GM23338 (cell line): ENCODE data around the gene ADA. TPM values are rescaled to one million over a fixed set of nuclear protein-coding genes. Genes with fewer than 3 reads are reported as not detected.

ENCODE experiments used
- ATAC-seq: fragments of 200-7000 bp; cut with Tn5 transposase; 3 replicates; pipeline ENCODE4 v1.9.1; 2020
- DNase-seq: peaks from one replicate; pipeline ENCODE4 v3.0.0-alpha.2; 2015; ENCODE audit warnings: low spot score
- H2AFZ ChIP-seq: fragments of 200-600 bp; sonication (generic); 2 replicates; pipeline ENCODE4 v1.8.0; 2016; ENCODE audit warnings: antibody characterized with exemption, mild to moderate bottlenecking, moderate library complexity
- H3F3A ChIP-seq: fragments of 200-600 bp; sonication (generic); replicated peaks from 2 replicates; pipeline ENCODE4 v1.8.0; 2017; ENCODE audit warnings: antibody characterized with exemption, mixed run types, low read depth
- H3K27ac ChIP-seq: fragments of 200-600 bp; sonication (generic); 2 replicates; pipeline ENCODE4 v1.6.1; 2016; ENCODE audit warnings: low read depth
- H3K27me3 ChIP-seq: fragments of 200-600 bp; sonication (generic); 2 replicates; pipeline ENCODE4 v1.8.0; 2016; ENCODE audit warnings: mild to moderate bottlenecking, mixed run types, moderate library complexity; ENCODE audit not compliant: insufficient read depth
- H3K36me3 ChIP-seq: fragments of 200-600 bp; sonication (generic); 2 replicates; pipeline ENCODE4 v1.8.0; 2016; ENCODE audit warnings: mild to moderate bottlenecking; ENCODE audit not compliant: insufficient read depth
- H3K4me1 ChIP-seq: fragments of 200-600 bp; sonication (generic); 2 replicates; pipeline ENCODE4 v1.8.0; 2016; ENCODE audit warnings: mild to moderate bottlenecking, moderate library complexity; ENCODE audit not compliant: insufficient read depth
- H3K4me2 ChIP-seq: fragments of 200-600 bp; sonication (generic); 2 replicates; pipeline ENCODE4 v1.7.1; 2017; ENCODE audit warnings: mixed run types
- H3K4me3 ChIP-seq: fragments of 200-600 bp; sonication (generic); 2 replicates; pipeline ENCODE4 v1.6.1; 2016; ENCODE audit warnings: mixed run types
- H3K79me2 ChIP-seq: fragments of 200-600 bp; sonication (generic); replicated peaks from 2 replicates; pipeline ENCODE4 v1.8.0; 2017; ENCODE audit warnings: mild to moderate bottlenecking; ENCODE audit not compliant: insufficient read depth
- H3K9me2 ChIP-seq: fragments of 200-600 bp; sonication (generic); 2 replicates; pipeline ENCODE4 v1.8.0; 2017; ENCODE audit not compliant: insufficient read depth
- H4K20me1 ChIP-seq: fragments of 200-600 bp; sonication (generic); replicated peaks from 2 replicates; pipeline ENCODE4 v1.8.0; 2017; ENCODE audit warnings: mild to moderate bottlenecking; ENCODE audit not compliant: insufficient read depth
- H3K27ac Mint-ChIP-seq: 2 replicates; pipeline ENCODE4 v1.8.0; 2020; ENCODE audit warnings: inconsistent platforms, mild to moderate bottlenecking, moderate library complexity, mixed read lengths
- H3K27me3 Mint-ChIP-seq: 3 replicates; pipeline ENCODE4 v1.8.0; 2022; ENCODE audit warnings: low read depth, mild to moderate bottlenecking, moderate library complexity, mixed read lengths, inconsistent platforms; ENCODE audit not compliant: insufficient read depth, poor library complexity
- H3K36me3 Mint-ChIP-seq: 3 replicates; pipeline ENCODE4 v1.8.0; 2021; ENCODE audit warnings: low read depth, mild to moderate bottlenecking, inconsistent platforms, moderate library complexity, mixed read lengths
- H3K4me1 Mint-ChIP-seq: 3 replicates; pipeline ENCODE4 v1.8.0; 2020; ENCODE audit warnings: mild to moderate bottlenecking, inconsistent platforms, mixed read lengths
- H3K4me3 Mint-ChIP-seq: 3 replicates; pipeline ENCODE4 v1.8.0; 2021; ENCODE audit warnings: moderate library complexity, mild to moderate bottlenecking, inconsistent platforms, mixed read lengths
- H3K9me3 Mint-ChIP-seq: 3 replicates; pipeline ENCODE4 v1.8.0; 2020; ENCODE audit warnings: moderate library complexity, mild to moderate bottlenecking, inconsistent platforms, mixed read lengths
- CREB1 ChIP-seq: fragments of 250-450 bp; sonication (Bioruptor Pico); IDR thresholded peaks from 2 replicates; pipeline ENCODE4 v1.5.0; 2020; ENCODE audit warnings: low read depth, mild to moderate bottlenecking, moderate library complexity
- EZH2 ChIP-seq: fragments of 200-600 bp; sonication (generic); IDR thresholded peaks from one replicate; pipeline ENCODE4 v1.8.0; 2017; ENCODE audit warnings: antibody characterized with exemption, mild to moderate bottlenecking, low read depth; ENCODE audit not compliant: unreplicated experiment
- EZH2phosphoT487 ChIP-seq: fragments of 200-600 bp; sonication (generic); IDR thresholded peaks from one replicate; pipeline ENCODE4 v1.8.1; 2018; ENCODE audit warnings: antibody characterized with exemption; ENCODE audit not compliant: unreplicated experiment
- NANOG ChIP-seq: IDR thresholded peaks from 2 replicates; pipeline ENCODE4 v1.6.1; 2016; ENCODE audit warnings: antibody characterized with exemption, borderline replicate concordance
- STAT1 ChIP-seq: IDR thresholded peaks from one replicate; pipeline ENCODE4 v1.6.1; 2016; ENCODE audit warnings: antibody characterized with exemption; ENCODE audit not compliant: unreplicated experiment
- polyA plus RNA-seq: library from polyadenylated mRNA; unstranded; fragments of >200 nt; fragmentation: Nextera tagmentation; extraction: Ambion mirVana; gene quantifications from 2 replicates; pipeline ENCODE4 v1.2.1, GENCODE V29; 2016
- total RNA-seq: library from RNA; depleted of rRNA; stranded (reverse); fragments of >200 nt; shearing (Covaris generic); gene quantifications from 2 replicates; pipeline ENCODE4 v1.2.3, GENCODE V29; 2014
- TF ChIP-seq, protein P1 (sequence below), 2 experiments: fragments of 200-600 bp in 1 of 2; sonication (generic) in 1 of 2; conservative IDR thresholded peaks; 2 replicates each; pipeline versions ENCODE4 v1.5.1 to v1.6.1; 2016 to 2017; ENCODE audit warnings: antibody characterized with exemption in 2 of 2, low read depth in 2 of 2, mild to moderate bottlenecking in 2 of 2, moderate library complexity in 1 of 2
- TF ChIP-seq, protein P2 (sequence below): IDR thresholded peaks from 2 replicates; pipeline ENCODE4 v1.6.1; 2016; ENCODE audit warnings: antibody characterized with exemption
- TF ChIP-seq, protein P3 (sequence below): fragments of 250-450 bp; sonication (Bioruptor Pico); IDR thresholded peaks from 2 replicates; pipeline ENCODE4 v1.5.0; 2020; ENCODE audit warnings: mild to moderate bottlenecking, moderate library complexity

ADA gene
- total and polyA plus RNA-seq, 2 experiments from 2014 or later = 15.8 to 16.2 TPM

DNA sequence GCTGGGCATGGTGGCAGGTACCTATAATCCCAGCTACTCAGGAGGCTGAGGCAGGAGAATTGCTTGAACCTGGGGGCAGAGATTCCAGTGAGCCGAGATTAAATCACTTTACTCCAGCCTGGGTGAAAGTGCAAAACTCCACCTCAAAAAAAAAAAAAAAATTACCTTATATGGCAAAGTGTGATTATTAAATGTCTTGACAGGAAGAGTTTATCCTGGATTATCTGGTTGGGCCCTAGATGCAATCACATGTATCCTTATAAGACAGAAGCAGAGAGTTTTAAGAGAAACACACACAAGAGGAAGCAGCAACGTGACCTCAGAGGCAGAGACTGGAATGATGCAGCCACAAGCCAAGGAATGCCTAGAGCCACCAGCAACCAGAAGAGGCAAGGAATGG is 11.0 kb downstream of the ADA start:
- no peak overlapping the region; the same call in 1 of the 2 replicates for H3K27ac Mint-ChIP-seq
- no peak for ATAC-seq

More for the DNA sequence above, 11.0 kb downstream of the ADA start:
- H3K27ac ChIP-seq = no peak overlapping the region
- no peak overlapping the region for H3K4me3 ChIP-seq
- no peak for DNase-seq
- H3K79me2 ChIP-seq = no peaks in the 10 kb centered on the region
- H3K4me2 ChIP-seq = no peak overlapping the region
- H3K27me3 ChIP-seq = no peaks in the 10 kb centered on the region
- Mint-ChIP-seq H3K4me1 (peaks cover 36% of the 10 kb centered on the region), H3K36me3 (peaks cover 29% of the 10 kb centered on the region), H3K9me3 (peaks cover 13% of the 10 kb centered on the region), H3K27me3 (peaks cover 30% of the 10 kb centered on the region), H3K4me3 (no peak overlapping the region)
- no peaks in the 10 kb centered on the region for H3K9me2 ChIP-seq
- no peak overlapping the region for H2AFZ ChIP-seq
- no peaks in the 10 kb centered on the region for H3F3A ChIP-seq
- H4K20me1 ChIP-seq = no peaks in the 10 kb centered on the region
- H3K4me1 ChIP-seq = peaks cover 18% of the 10 kb centered on the region
- TF ChIP-seq, protein P1, sequence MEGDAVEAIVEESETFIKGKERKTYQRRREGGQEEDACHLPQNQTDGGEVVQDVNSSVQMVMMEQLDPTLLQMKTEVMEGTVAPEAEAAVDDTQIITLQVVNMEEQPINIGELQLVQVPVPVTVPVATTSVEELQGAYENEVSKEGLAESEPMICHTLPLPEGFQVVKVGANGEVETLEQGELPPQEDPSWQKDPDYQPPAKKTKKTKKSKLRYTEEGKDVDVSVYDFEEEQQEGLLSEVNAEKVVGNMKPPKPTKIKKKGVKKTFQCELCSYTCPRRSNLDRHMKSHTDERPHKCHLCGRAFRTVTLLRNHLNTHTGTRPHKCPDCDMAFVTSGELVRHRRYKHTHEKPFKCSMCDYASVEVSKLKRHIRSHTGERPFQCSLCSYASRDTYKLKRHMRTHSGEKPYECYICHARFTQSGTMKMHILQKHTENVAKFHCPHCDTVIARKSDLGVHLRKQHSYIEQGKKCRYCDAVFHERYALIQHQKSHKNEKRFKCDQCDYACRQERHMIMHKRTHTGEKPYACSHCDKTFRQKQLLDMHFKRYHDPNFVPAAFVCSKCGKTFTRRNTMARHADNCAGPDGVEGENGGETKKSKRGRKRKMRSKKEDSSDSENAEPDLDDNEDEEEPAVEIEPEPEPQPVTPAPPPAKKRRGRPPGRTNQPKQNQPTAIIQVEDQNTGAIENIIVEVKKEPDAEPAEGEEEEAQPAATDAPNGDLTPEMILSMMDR (conservative IDR thresholded peaks at IDR 0.05; ENCODE audit: low read depth in 2 of 2) = no peak
- no peak for TF ChIP-seq EZH2phosphoT487
- no peak for TF ChIP-seq STAT1
- no peak for TF ChIP-seq NANOG
- TF ChIP-seq, protein P2, sequence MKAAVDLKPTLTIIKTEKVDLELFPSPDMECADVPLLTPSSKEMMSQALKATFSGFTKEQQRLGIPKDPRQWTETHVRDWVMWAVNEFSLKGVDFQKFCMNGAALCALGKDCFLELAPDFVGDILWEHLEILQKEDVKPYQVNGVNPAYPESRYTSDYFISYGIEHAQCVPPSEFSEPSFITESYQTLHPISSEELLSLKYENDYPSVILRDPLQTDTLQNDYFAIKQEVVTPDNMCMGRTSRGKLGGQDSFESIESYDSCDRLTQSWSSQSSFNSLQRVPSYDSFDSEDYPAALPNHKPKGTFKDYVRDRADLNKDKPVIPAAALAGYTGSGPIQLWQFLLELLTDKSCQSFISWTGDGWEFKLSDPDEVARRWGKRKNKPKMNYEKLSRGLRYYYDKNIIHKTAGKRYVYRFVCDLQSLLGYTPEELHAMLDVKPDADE = no peak
- TF ChIP-seq EZH2 = no peak
- TF ChIP-seq, protein P3, sequence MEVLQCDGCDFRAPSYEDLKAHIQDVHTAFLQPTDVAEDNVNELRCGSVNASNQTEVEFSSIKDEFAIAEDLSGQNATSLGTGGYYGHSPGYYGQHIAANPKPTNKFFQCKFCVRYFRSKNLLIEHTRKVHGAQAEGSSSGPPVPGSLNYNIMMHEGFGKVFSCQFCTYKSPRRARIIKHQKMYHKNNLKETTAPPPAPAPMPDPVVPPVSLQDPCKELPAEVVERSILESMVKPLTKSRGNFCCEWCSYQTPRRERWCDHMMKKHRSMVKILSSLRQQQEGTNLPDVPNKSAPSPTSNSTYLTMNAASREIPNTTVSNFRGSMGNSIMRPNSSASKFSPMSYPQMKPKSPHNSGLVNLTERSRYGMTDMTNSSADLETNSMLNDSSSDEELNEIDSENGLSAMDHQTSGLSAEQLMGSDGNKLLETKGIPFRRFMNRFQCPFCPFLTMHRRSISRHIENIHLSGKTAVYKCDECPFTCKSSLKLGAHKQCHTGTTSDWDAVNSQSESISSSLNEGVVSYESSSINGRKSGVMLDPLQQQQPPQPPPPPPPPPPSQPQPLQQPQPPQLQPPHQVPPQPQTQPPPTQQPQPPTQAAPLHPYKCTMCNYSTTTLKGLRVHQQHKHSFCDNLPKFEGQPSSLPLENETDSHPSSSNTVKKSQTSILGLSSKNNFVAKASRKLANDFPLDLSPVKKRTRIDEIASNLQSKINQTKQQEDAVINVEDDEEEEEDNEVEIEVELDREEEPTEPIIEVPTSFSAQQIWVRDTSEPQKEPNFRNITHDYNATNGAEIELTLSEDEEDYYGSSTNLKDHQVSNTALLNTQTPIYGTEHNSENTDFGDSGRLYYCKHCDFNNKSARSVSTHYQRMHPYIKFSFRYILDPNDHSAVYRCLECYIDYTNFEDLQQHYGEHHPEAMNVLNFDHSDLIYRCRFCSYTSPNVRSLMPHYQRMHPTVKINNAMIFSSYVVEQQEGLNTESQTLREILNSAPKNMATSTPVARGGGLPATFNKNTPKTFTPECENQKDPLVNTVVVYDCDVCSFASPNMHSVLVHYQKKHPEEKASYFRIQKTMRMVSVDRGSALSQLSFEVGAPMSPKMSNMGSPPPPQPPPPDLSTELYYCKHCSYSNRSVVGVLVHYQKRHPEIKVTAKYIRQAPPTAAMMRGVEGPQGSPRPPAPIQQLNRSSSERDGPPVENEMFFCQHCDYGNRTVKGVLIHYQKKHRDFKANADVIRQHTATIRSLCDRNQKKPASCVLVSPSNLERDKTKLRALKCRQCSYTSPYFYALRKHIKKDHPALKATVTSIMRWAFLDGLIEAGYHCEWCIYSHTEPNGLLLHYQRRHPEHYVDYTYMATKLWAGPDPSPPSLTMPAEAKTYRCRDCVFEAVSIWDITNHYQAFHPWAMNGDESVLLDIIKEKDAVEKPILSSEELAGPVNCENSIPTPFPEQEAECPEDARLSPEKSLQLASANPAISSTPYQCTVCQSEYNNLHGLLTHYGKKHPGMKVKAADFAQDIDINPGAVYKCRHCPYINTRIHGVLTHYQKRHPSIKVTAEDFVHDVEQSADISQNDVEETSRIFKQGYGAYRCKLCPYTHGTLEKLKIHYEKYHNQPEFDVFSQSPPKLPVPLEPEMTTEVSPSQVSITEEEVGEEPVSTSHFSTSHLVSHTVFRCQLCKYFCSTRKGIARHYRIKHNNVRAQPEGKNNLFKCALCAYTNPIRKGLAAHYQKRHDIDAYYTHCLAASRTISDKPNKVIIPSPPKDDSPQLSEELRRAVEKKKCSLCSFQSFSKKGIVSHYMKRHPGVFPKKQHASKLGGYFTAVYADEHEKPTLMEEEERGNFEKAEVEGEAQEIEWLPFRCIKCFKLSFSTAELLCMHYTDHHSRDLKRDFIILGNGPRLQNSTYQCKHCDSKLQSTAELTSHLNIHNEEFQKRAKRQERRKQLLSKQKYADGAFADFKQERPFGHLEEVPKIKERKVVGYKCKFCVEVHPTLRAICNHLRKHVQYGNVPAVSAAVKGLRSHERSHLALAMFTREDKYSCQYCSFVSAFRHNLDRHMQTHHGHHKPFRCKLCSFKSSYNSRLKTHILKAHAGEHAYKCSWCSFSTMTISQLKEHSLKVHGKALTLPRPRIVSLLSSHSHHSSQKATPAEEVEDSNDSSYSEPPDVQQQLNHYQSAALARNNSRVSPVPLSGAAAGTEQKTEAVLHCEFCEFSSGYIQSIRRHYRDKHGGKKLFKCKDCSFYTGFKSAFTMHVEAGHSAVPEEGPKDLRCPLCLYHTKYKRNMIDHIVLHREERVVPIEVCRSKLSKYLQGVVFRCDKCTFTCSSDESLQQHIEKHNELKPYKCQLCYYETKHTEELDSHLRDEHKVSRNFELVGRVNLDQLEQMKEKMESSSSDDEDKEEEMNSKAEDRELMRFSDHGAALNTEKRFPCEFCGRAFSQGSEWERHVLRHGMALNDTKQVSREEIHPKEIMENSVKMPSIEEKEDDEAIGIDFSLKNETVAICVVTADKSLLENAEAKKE = no peak
- TF ChIP-seq CREB1 (CRISPR knock-in tag) = no peak
- H3K36me3 ChIP-seq = no peaks in the 10 kb centered on the region
